IMR-90 (cell line): Measurements from ENCODE around the gene BUD23.

Experiments used
- POLR2A ChIP-seq: IDR thresholded peaks from 2 replicates; pipeline ENCODE4 v1.6.1; 2012; ENCODE audit warnings: mild to moderate bottlenecking, low read depth, low read length
- RCOR1 ChIP-seq: IDR thresholded peaks from 2 replicates; pipeline ENCODE4 v1.6.1; 2012; ENCODE audit warnings: mild to moderate bottlenecking, low read length, improper control_type of control experiment; ENCODE audit not compliant: insufficient replicate concordance
- TF ChIP-seq, protein P1 (sequence below): conservative IDR thresholded peaks from 2 replicates; pipeline ENCODE4 v1.5.1; 2012; ENCODE audit warnings: mild to moderate bottlenecking, low read depth, low read length, improper control_type of control experiment

DNA sequence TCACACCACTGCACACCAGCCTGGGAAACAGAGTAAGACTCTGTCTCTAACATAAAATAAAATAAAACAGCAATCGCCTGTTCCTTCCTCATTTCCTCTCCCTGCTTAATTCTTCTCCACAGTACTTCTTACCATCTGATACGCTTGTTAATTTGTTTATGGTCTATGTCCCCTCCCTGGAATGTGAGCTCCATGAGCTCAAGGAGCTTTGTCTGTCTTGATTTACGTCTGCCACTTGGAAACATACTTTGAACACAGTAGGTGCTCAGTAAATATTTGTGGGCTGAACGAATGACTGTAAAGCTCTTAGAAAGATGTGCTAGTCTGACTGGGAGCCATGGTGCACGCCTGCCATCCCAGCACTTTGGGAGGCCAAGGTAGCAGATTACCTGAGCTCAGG, 45.2 kb downstream of the BUD23 start:
- TF ChIP-seq POLR2A (no peak), RCOR1 (no peak)
- TF ChIP-seq, protein P1, sequence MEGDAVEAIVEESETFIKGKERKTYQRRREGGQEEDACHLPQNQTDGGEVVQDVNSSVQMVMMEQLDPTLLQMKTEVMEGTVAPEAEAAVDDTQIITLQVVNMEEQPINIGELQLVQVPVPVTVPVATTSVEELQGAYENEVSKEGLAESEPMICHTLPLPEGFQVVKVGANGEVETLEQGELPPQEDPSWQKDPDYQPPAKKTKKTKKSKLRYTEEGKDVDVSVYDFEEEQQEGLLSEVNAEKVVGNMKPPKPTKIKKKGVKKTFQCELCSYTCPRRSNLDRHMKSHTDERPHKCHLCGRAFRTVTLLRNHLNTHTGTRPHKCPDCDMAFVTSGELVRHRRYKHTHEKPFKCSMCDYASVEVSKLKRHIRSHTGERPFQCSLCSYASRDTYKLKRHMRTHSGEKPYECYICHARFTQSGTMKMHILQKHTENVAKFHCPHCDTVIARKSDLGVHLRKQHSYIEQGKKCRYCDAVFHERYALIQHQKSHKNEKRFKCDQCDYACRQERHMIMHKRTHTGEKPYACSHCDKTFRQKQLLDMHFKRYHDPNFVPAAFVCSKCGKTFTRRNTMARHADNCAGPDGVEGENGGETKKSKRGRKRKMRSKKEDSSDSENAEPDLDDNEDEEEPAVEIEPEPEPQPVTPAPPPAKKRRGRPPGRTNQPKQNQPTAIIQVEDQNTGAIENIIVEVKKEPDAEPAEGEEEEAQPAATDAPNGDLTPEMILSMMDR = no peak
